Liver (tissue), 9 donors: ENCODE data around the gene KCNQ5. TPM values are rescaled to one million over a fixed set of nuclear protein-coding genes. Genes with fewer than 3 reads are reported as not detected.

ENCODE experiments used
- DNase-seq: peaks from one replicate; pipeline ENCODE4 v3.0.0-alpha.2; 2017; ENCODE audit warnings: low spot score
- H3K27ac ChIP-seq, 2 donors: one replicate each; pipeline ENCODE4 v1.7.0; 2013; ENCODE audit warnings: inconsistent platforms in 2 of 2, low read length in 2 of 2, control low read depth in 1 of 2, low read depth in 1 of 2, mild to moderate bottlenecking in 1 of 2
- H3K27me3 ChIP-seq, 4 donors: one replicate each; pipeline versions ENCODE4 v1.6.1 to v1.7.0; 2013; ENCODE audit warnings: low read length in 3 of 4, inconsistent platforms in 1 of 4, mild to moderate bottlenecking in 1 of 4, moderate library complexity in 1 of 4; ENCODE audit not compliant: control insufficient read depth in 4 of 4, insufficient read depth in 4 of 4
- H3K36me3 ChIP-seq, 4 donors: one replicate each; pipeline versions ENCODE4 v1.6.1 to v1.7.0; 2013; ENCODE audit warnings: low read length in 3 of 4, mild to moderate bottlenecking in 3 of 4, low read depth in 1 of 4, moderate library complexity in 1 of 4; ENCODE audit not compliant: control insufficient read depth in 4 of 4, insufficient read depth in 3 of 4
- H3K4me1 ChIP-seq, 4 donors: one replicate each; pipeline versions ENCODE4 v1.6.1 to v1.7.0; 2013; ENCODE audit warnings: low read length in 3 of 4, mild to moderate bottlenecking in 3 of 4, moderate library complexity in 1 of 4; ENCODE audit not compliant: control insufficient read depth in 4 of 4, insufficient read depth in 4 of 4
- H3K4me3 ChIP-seq, 3 donors: one replicate each; pipeline versions ENCODE4 v1.6.1 to v1.7.0; 2013; ENCODE audit warnings: low read length in 3 of 3, control low read depth in 1 of 3, low read depth in 1 of 3, mild to moderate bottlenecking in 1 of 3
- H3K9ac ChIP-seq, 2 donors: one replicate each; pipeline ENCODE4 v1.7.0; 2013; ENCODE audit warnings: low read length in 2 of 2, mild to moderate bottlenecking in 2 of 2, moderate library complexity in 2 of 2, control low read depth in 1 of 2, low read depth in 1 of 2
- H3K9me3 ChIP-seq, 4 donors: one replicate each; pipeline versions ENCODE4 v1.6.1 to v1.7.0; 2013; ENCODE audit warnings: low read length in 3 of 4; ENCODE audit not compliant: control insufficient read depth in 4 of 4
- ATF3 ChIP-seq: IDR thresholded peaks from 2 replicates; pipeline ENCODE4 v1.6.1; 2016; ENCODE audit warnings: antibody characterized with exemption
- CTCF ChIP-seq: fragments of 150-350 bp; IDR thresholded peaks from 2 replicates; pipeline ENCODE4 v1.5.1; 2017; ENCODE audit warnings: improper control_type of control experiment, low read depth, low read length; ENCODE audit not compliant: missing input control
- EGR1 ChIP-seq, 2 donors: IDR thresholded peaks; 2 replicates each; pipeline ENCODE4 v1.6.1; 2016 to 2018; ENCODE audit warnings: antibody characterized with exemption in 2 of 2, low read depth in 2 of 2
- FOXA1 ChIP-seq: IDR thresholded peaks from 2 replicates; pipeline ENCODE4 v1.6.1; 2016; ENCODE audit warnings: antibody characterized with exemption
- FOXA2 ChIP-seq: IDR thresholded peaks from 2 replicates; pipeline ENCODE4 v1.6.1; 2016; ENCODE audit warnings: antibody characterized with exemption
- GABPA ChIP-seq, 2 donors: IDR thresholded peaks in 1 of 2; conservative IDR thresholded peaks in 1 of 2; 2 replicates each; pipeline ENCODE4 v1.6.1; 2016; ENCODE audit warnings: antibody characterized with exemption in 2 of 2, mild to moderate bottlenecking in 1 of 2, moderate library complexity in 1 of 2
- HNF4A ChIP-seq, 2 donors: conservative IDR thresholded peaks; 2 replicates each; pipeline ENCODE4 v1.6.1; 2016; ENCODE audit warnings: antibody characterized with exemption in 2 of 2, mild to moderate bottlenecking in 2 of 2
- HNF4G ChIP-seq: IDR thresholded peaks from 2 replicates; pipeline ENCODE4 v1.6.1; 2016; ENCODE audit warnings: antibody characterized with exemption
- NR2F2 ChIP-seq: IDR thresholded peaks from 2 replicates; pipeline ENCODE4 v1.6.1; 2016; ENCODE audit warnings: antibody characterized with exemption
- RAD21 ChIP-seq, 2 donors: IDR thresholded peaks; 2 replicates each; pipeline ENCODE4 v1.6.1; 2016; ENCODE audit warnings: antibody characterized with exemption in 2 of 2, mild to moderate bottlenecking in 2 of 2
- RXRA ChIP-seq, 2 donors: IDR thresholded peaks; 2 replicates each; pipeline ENCODE4 v1.6.1; 2017 to 2018; ENCODE audit warnings: antibody characterized with exemption in 2 of 2, mild to moderate bottlenecking in 1 of 2
- SP1 ChIP-seq: IDR thresholded peaks from 2 replicates; pipeline ENCODE4 v1.6.1; 2018; ENCODE audit warnings: antibody characterized with exemption, mild to moderate bottlenecking
- YY1 ChIP-seq: IDR thresholded peaks from 2 replicates; pipeline ENCODE4 v1.6.1; 2016; ENCODE audit warnings: antibody characterized with exemption, mild to moderate bottlenecking
- ZBTB33 ChIP-seq: IDR thresholded peaks from 2 replicates; pipeline ENCODE4 v1.6.1; 2016; ENCODE audit warnings: antibody characterized with exemption
- WGBS: extraction: QIAGEN DNeasy Blood & Tissue Kit; methylation state at CpG from one replicate; pipeline ENCODE4 v1.1.7; 2013; 5-methylcytosine and 5-hydroxymethylcytosine counted together
- polyA plus RNA-seq, 2 donors: library from polyadenylated mRNA; stranded (reverse) in 1 of 2; unstranded in 1 of 2; fragments of 200-250 nt in 1 of 2; fragments of >200 nt in 1 of 2; fragmentation: Nextera tagmentation in 1 of 2; extraction: Ambion mirVana in 1 of 2; gene quantifications; one replicate each; pipeline versions ENCODE4 v1.2.1 to v1.2.3, GENCODE V29; 2013 to 2015
- total RNA-seq, 2 donors: library from RNA; depleted of rRNA; stranded (reverse); fragments of >200 nt; gene quantifications; one replicate each; pipeline ENCODE4 v1.2.3, GENCODE V29; 2014
- donor health status: healthy.
- donor health status: healthy.
- donor health status: healthy.
- donor health status: healthy.
- donor health status: healthy.

The KCNQ5 gene
- total and polyA plus RNA-seq, 4 donors: 0.02 to 1.1 (median 0.15) TPM

GRCh38 chr6:73028893-73029450 is 407.1 kb downstream of the KCNQ5 start:
- DNase-seq: no peak
- WGBS: 61% methylated on average over 2 of the region's 2 CpGs
- Histone ChIP-seq H3K4me1 (no peaks in the 10 kb centered on the region), H3K27ac (no peak overlapping the region), H3K36me3 (no peaks in the 10 kb centered on the region), H3K4me3 (no peak overlapping the region), H3K9me3 (no peaks in the 10 kb centered on the region), H3K9ac (no peak overlapping the region), H3K27me3 (peaks cover 0 to 3% (median 0%) of the 10 kb centered on the region in 4 donors)
- no peak for TF ChIP-seq HNF4G
- no peak for TF ChIP-seq CTCF
- TF ChIP-seq GABPA (IDR thresholded peaks at IDR 0.05 in 1 of 2, conservative IDR thresholded peaks at IDR 0.05 in 1 of 2): no peak
- TF ChIP-seq YY1: no peak
- TF ChIP-seq NR2F2: no peak
- no peak for TF ChIP-seq RXRA (IDR thresholded peaks at IDR 0.05)
- TF ChIP-seq ZBTB33: no peak
- no peak for TF ChIP-seq HNF4A (conservative IDR thresholded peaks at IDR 0.05)
- no peak for TF ChIP-seq EGR1 (IDR thresholded peaks at IDR 0.05; ENCODE audit: low read depth in 2 of 2)
- no peak for TF ChIP-seq SP1
- no peak for TF ChIP-seq FOXA2
- no peak for TF ChIP-seq FOXA1

- TF ChIP-seq RAD21 (IDR thresholded peaks at IDR 0.05): no peak
- TF ChIP-seq HNF4G: no peak
- TF ChIP-seq EGR1 (IDR thresholded peaks at IDR 0.05; ENCODE audit: low read depth in 2 of 2): no peak
- TF ChIP-seq ZBTB33: no peak
- TF ChIP-seq HNF4A (conservative IDR thresholded peaks at IDR 0.05): no peak
- no peak for TF ChIP-seq FOXA1
- no peak for TF ChIP-seq GABPA (IDR thresholded peaks at IDR 0.05 in 1 of 2, conservative IDR thresholded peaks at IDR 0.05 in 1 of 2)
- no peak for TF ChIP-seq YY1
- TF ChIP-seq ATF3: no peak
- no peak for TF ChIP-seq NR2F2
- no peak for TF ChIP-seq FOXA2
- TF ChIP-seq RXRA (IDR thresholded peaks at IDR 0.05): no peak
- H3K4me3 ChIP-seq: no peak overlapping the region
- no peak for DNase-seq
- no peaks in the 10 kb centered on the region for H3K36me3 ChIP-seq
- H3K27me3 ChIP-seq: peaks cover 0 to 3% (median 0%) of the 10 kb centered on the region in 4 donors
- H3K4me1 ChIP-seq: no peaks in the 10 kb centered on the region
- H3K27ac ChIP-seq: no peak overlapping the region
- H3K9me3 ChIP-seq: no peaks in the 10 kb centered on the region
- no peak overlapping the region for H3K9ac ChIP-seq
Measured at GRCh38 chr6:73030257-73030656, 408.4 kb downstream of the KCNQ5 start.
